NCI-H2029 (cell line): ENCODE results near the gene PTPN6.

Experiments used
- DNase-seq: peaks from one replicate; lab custom pipeline; 2025; lab: John Stamatoyannopoulos, UW

Gene PTPN6

DNA sequence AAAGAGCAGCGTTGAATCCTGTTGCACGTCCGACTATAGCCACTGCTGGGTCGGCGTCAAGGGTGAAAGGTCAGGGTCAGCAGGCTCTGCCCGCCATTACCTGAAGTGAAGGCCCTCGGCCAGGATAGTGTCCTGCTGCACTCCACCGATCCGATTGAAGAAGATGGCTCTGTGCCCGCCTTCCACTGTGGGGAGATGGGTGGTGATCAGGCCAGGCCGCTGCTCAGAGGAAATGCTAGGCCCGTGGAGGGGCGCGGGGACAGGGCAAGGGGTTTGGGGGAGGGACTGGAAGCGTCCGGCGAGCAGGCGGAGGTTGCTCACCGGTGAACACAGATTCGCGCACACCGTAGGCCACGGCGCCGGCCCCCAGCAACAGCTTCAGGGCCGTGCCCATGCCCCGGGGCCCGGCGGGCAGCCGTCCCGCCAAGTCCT, 19.0 kb downstream of the PTPN6 start:
- DNase-seq = no peak

GRCh38 chr12:6974180-6974579, 23.0 kb downstream of the PTPN6 start:
- DNase-seq = no peak

DNA sequence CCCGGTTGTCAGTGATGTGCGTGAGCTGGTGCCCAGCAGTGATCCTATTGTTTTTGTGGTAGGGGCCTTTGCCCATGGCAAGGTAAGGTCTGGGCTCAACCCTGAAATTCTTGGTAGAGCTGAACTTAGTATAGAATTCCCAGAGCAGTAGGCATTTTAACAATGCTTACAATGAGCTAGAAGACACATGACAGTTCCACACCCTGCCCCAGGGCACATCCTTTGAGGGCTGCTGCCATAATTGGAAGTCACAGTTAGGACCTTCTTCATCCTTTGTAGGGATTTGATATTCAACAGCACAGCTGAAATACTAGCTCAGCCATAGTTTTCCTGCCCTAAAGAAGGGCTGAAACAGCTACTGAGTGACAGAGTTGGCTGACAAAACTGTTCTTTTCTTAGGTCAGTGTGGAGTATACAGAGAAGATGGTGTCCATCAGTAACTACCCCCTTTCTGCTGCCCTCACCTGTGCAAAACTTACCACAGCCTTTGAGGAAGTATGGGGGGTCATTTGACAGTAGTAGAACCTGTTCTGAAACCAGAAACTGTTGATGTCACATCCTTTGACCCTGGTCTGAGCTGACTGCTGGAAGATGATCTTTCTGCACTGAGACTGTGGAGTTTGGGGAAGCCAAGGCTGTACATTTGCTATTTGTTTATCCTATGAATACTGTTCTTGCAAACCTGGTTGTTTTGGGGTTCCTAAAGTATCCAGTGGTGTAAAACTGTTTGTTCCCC, 24.3 kb downstream of the PTPN6 start:
- DNase-seq = no peak

DNA sequence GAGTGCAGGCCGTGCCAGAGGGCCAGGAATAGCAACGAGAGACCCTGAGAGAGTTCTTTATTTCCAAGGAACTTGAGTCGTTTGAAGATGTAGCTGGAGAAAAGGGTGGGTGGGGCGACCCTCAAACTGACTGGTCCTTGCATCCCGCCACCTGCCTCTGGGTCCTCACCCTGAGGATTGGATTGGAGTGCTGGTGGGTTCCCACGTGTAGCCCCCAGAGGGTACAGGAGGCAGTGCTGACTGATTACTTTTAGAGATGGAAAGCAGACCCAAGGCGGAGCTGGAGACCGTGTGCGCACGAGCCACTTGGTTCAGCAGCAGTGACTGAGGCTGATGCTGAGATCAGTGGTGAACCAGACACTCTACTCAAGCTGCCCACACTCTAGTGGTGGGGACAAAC, 26.5 kb downstream of the PTPN6 start:
- DNase-seq = no peak

- DNase-seq = no peak
These were observed 27.0 kb downstream of the PTPN6 start for GRCh38 chr12:6978188-6978587.

DNA sequence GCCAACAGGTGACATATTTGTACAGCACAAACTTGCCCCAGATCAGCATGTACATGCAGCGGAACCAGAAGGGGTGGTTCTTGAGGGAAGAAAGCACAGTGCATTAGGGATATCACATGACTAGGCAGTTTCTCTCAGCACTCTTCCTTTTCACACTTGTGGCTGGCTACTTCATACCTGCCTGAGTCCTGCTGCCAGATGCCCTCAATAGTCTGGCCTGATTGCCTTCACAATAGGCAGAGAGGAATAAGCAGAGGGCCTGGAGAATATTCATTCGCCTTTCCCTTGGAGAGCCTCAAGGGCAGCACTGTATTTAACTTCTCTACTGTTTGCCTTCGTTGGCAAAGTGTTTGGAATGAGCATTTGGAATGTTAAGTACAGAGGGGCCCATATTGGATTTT, 27.5 kb downstream of the PTPN6 start:
- no peak for DNase-seq

GRCh38 chr12:6979021-6979420, 27.9 kb downstream of the PTPN6 start:
- no peak for DNase-seq

DNA sequence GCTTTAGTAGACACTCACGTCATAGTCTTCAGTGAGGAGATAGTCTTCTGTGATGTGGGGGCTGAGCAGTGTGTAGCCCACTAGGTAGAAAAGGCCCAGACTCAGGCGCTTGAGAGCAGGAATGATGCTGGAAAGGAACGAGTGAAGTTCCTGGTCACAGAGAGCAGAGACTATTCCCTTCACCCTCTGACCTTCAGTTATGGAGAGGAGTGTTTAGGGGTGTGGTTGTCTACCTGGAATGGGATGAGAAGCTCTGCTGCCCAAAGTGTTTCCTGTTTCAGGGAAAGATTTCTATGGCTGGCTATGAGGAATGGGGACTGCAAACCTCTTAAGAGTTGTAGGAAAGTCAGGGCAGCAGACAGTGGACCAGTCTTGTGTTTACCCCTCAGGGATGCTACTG, 28.3 kb downstream of the PTPN6 start:
- no peak for DNase-seq

GRCh38 chr12:6980075-6980474, 28.9 kb downstream of the PTPN6 start:
- no peak for DNase-seq

GRCh38 chr12:6980740-6981139, 29.6 kb downstream of the PTPN6 start:
- no peak for DNase-seq

GRCh38 chr12:6981152-6982052, 30.2 kb downstream of the PTPN6 start:
- no peak for DNase-seq

- DNase-seq = no peak
These were observed 31.4 kb downstream of the PTPN6 start for GRCh38 chr12:6982532-6982931.

DNA sequence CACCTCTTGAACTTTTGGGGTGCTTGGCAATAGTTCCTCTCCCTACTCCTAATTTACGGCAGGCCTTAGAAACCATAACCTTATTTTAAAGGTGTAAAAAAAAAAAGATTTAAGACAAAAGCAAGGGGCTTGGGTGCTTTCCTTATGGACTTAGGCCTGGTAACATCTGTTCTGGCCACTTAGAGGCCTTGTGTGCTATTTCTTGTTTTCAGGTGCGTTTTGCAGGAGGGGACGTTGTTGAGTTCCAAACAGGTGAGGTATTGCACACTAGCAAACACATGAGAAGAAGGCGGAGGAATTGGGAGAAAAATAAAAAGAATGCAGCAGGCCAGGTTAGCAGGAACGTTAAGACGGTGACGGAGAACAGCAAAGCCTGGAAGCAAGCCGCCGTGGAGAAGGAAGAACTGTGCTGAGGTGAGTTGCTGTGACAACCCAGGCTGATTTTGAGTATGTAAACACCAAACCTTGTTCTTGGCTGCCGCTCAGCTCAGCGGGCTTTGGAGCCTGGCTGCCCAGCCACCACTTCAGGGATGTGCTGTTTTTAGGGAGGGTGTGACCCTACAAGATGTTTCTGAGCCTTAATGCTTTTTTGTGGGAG, 36.9 kb downstream of the PTPN6 start:
- DNase-seq = peak; percentile 78

DNA sequence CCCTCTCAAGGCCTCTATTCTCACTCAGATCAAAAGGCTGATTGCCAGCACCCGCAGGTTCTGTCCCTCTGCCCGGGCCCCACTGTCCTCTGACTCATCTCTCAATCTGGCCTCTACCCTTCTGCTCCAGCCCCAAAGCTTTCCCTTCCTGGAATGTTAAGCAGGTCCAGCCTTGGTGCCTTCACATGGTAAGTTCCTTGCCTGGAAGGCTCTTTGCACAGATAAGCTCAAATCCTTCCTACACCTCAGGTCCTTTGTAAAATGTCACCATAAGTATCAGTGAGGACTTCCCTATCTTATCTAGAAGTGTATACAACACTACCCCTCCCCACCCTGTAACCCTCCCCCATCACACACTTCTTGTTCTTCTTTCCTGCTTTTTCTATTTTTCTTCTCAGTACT, 44.9 kb downstream of the PTPN6 start:
- no peak for DNase-seq

GRCh38 chr12:6998715-6999451, 47.7 kb downstream of the PTPN6 start:
- no peak for DNase-seq

DNA sequence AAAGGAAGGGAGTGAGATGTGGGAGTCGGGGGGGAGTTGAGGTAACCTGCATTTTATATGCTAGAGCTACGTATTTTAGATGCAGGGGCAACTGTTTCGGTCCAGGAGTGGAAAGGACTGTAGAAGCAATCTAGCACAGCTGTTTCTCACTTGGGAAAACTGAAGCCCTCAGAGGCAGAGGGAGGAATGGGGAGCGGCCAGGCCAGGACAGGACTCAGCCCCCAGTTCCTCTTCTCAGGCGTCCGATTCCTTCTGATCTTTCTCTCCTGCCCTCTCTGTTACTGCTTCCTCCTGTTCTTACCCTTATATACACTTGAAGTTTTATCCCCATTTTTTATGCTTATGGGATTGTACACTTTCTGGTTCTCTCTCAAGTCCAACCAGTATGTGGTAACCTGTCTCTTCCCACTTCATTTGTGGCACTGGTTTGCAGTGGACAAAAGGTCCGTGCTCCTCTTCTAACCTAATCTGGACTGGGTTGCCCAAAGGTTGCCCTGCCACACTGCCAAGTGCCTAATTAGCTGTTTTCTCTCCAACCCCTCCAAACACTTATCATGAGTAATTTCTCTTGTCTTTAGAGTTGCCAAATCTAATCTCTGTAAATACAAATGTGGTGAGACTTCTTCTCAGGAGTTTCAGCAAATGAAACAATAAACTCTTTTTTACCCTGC, 50.9 kb downstream of the PTPN6 start:
- no peak for DNase-seq

DNA sequence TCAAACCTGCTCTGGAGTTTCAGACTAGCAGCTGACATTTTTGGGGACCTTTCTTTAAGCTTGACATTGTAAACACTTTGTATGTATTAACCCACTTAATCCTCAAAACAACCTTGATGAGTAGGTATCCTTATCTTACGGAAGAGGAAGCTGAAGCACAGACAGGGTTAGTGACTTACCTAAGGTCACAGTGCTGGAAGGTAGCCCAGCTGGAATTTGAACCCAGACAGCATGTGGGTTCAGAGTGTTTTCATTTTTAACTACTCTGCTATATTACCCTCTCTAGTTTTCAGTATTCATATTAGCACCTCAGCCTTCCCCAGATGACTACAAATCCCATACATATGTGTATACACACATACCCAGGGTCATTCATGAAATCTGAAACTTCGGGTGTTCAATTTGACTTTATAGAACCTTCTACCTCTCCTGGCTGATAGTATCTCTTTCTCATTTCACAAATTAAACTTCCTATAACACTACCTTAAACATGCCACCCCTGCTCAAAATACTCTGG, 53.2 kb downstream of the PTPN6 start:
- no peak for DNase-seq

- no peak for DNase-seq
These were observed 53.7 kb downstream of the PTPN6 start for GRCh38 chr12:7004840-7005239.

- no peak for DNase-seq
These were observed 54.2 kb downstream of the PTPN6 start for GRCh38 chr12:7005311-7005710.

- DNase-seq = no peak
These were observed 55.5 kb downstream of the PTPN6 start for GRCh38 chr12:7006639-7007038.

- no peak for DNase-seq
These were observed 57.7 kb downstream of the PTPN6 start for GRCh38 chr12:7008864-7009263.
